ENCODE results near the gene CDH18. TPM values are rescaled to one million over a fixed set of nuclear protein-coding genes. Genes with fewer than 3 reads are reported as not detected.

CDH18 gene
- total RNA-seq, 1 experiment from 2014 or later, result 7.0 TPM

- H3K4me1 ChIP-seq (ENCODE audit: control insufficient read depth, insufficient read depth, low read length), result no peaks in the 10 kb centered on the region
- H3K9me3 ChIP-seq (ENCODE audit: control insufficient read depth, insufficient read depth, low read depth, low read length), result no peaks in the 10 kb centered on the region
- ATAC-seq, result no peak
- DNase-seq (ENCODE audit: low read depth, low spot score), result no peak
- no peaks in the 10 kb centered on the region for H3K27me3 ChIP-seq (ENCODE audit: control insufficient read depth, insufficient read depth, low read length)
- ChIA-PET CTCF (no interaction called here), POLR2A (no interaction called here)
- BruUV-seq (replicated peaks), result no TSS peak
- TF ChIP-seq CTCF (IDR thresholded peaks at IDR 0.05) (no peak), SIN3A (IDR thresholded peaks at IDR 0.05; ENCODE audit: borderline replicate concordance, insufficient read depth, low read depth, low read length) (no peak), TCF7L2 (IDR thresholded peaks at IDR 0.05; ENCODE audit: low read depth, low read length) (no peak), POLR2AphosphoS5 (IDR thresholded peaks at IDR 0.05; ENCODE audit: low read depth, low read length) (no peak), REST (IDR thresholded peaks at IDR 0.05; ENCODE audit: insufficient read depth in 1 of 2, low read depth in 2 of 2, low read length in 1 of 2) (no peak)
- in situ Hi-C loops (cut with HindIII; ENCODE audit: low pct_unique_long_range_greater_than_20kb, low sequenced_read_pairs), result no loop called here
- H3K27ac ChIP-seq (ENCODE audit: low read length), result no peak overlapping the region
- no peak overlapping the region for H3K4me3 ChIP-seq (ENCODE audit: low read depth in 2 of 2, low read length in 2 of 2)
- H3K36me3 ChIP-seq (ENCODE audit: control insufficient read depth, insufficient read depth, low read length), result no peaks in the 10 kb centered on the region
- intact Hi-C loops (cut with micrococcal nuclease; ENCODE audit: unreplicated experiment), result no loop called here
Observed at GRCh38 chr5:19532936-19533335, 455.1 kb downstream of the CDH18 start.

- H3K27ac ChIP-seq (ENCODE audit: low read length), result no peak overlapping the region
Observed at GRCh38 chr5:19531374-19531952, 456.5 kb downstream of the CDH18 start.

More at GRCh38 chr5:19531374-19531952, 456.5 kb downstream of the CDH18 start:
- Histone ChIP-seq H3K4me1 (ENCODE audit: control insufficient read depth, insufficient read depth, low read length) (no peaks in the 10 kb centered on the region), H3K4me3 (ENCODE audit: low read depth in 2 of 2, low read length in 2 of 2) (no peak overlapping the region), H3K27me3 (ENCODE audit: control insufficient read depth, insufficient read depth, low read length) (no peaks in the 10 kb centered on the region), H3K36me3 (ENCODE audit: control insufficient read depth, insufficient read depth, low read length) (no peaks in the 10 kb centered on the region), H3K9me3 (ENCODE audit: control insufficient read depth, insufficient read depth, low read depth, low read length) (no peaks in the 10 kb centered on the region)
- intact Hi-C loops (cut with micrococcal nuclease; ENCODE audit: unreplicated experiment), result no loop called here
- in situ Hi-C loops (cut with HindIII; ENCODE audit: low pct_unique_long_range_greater_than_20kb, low sequenced_read_pairs), result no loop called here
- BruUV-seq (replicated peaks), result no TSS peak
- POLR2A ChIA-PET, result no interaction called here
- no peak for ATAC-seq
- CTCF ChIA-PET, result no interaction called here
- no peak for TF ChIP-seq REST (IDR thresholded peaks at IDR 0.05; ENCODE audit: insufficient read depth in 1 of 2, low read depth in 2 of 2, low read length in 1 of 2)
- TF ChIP-seq CTCF (IDR thresholded peaks at IDR 0.05), result no peak
- no peak for TF ChIP-seq POLR2AphosphoS5 (IDR thresholded peaks at IDR 0.05; ENCODE audit: low read depth, low read length)
- no peak for TF ChIP-seq SIN3A (IDR thresholded peaks at IDR 0.05; ENCODE audit: borderline replicate concordance, insufficient read depth, low read depth, low read length)
- DNase-seq (ENCODE audit: low read depth, low spot score), result peak; percentile 64

Data from Panc1 (cell line).